ENCODE measurements around the gene SLC8A2.

The SLC8A2 gene

DNA sequence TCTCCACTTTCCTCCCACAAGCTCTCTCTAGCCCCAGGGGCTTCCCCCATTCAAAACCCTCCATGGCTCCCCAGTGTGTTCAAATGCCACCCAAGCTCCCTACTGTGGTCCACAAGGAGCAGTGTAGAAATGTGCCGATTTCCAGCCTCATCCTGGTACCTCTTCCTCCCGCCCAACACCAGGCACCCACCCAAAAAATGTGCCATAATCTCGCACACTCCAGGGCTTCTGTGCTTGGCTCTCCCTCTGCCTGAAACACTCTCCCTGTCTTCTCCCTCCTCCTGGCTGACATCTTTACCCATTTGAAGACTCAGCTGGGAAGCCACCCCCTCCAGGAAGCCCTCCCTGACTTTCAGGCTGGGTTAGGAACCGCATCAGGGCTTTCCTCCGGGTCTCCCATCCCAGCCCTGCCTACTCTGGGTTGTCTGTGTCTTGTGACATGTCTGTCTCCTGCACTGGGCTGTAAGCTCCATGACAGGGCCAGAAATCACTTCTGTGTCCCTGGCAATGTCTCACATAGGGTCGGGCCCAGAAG, 35.7 kb downstream of the SLC8A2 start:
- Histone ChIP-seq H2BK12ac (ENCODE audit: low read length) (no peak overlapping the region), H3K27ac (replicated peaks; ENCODE audit: low read length) (no peak overlapping the region), H4K91ac (ENCODE audit: low read depth, low read length, poor library complexity) (no peak overlapping the region), H3K9ac (ENCODE audit: low read depth, low read length, poor library complexity) (no peak overlapping the region), H2BK5ac (ENCODE audit: low read length) (no peak overlapping the region), H4K8ac (ENCODE audit: low read depth, low read length) (no peak overlapping the region), H3K14ac (ENCODE audit: low read length) (no peak overlapping the region), H2AFZ (ENCODE audit: low read length) (no peak overlapping the region), H3K4me3 (ENCODE audit: low read length in 2 of 2) (no peak overlapping the region), H3K4me2 (ENCODE audit: insufficient read depth, low read length, poor library complexity, severe bottlenecking) (no peak overlapping the region), H3K4ac (ENCODE audit: low read length) (no peak overlapping the region), H2AK5ac (ENCODE audit: low read depth, low read length) (peak overlapping the region; percentile 1), H3K27me3 (ENCODE audit: control insufficient read depth in 3 of 3, insufficient read depth in 3 of 3, low read depth in 1 of 3, low read length in 3 of 3) (peaks cover 0 to 2% (median 2%) of the 10 kb centered on the region in 3 experiments), H3K9me3 (replicated peaks in 1 of 2; ENCODE audit: control insufficient read depth in 2 of 2, insufficient read depth in 1 of 2, low read depth in 1 of 2, low read length in 2 of 2) (no peaks in the 10 kb centered on the region), H3K4me1 (ENCODE audit: control insufficient read depth in 2 of 2, insufficient read depth in 1 of 2, low read depth in 1 of 2, low read length in 2 of 2) (peaks cover 0 to 2% of the 10 kb centered on the region in 2 donors), H3K18ac (ENCODE audit: low read length) (no peak overlapping the region), H2BK120ac (ENCODE audit: low read depth, low read length) (no peak overlapping the region), H3K79me1 (ENCODE audit: low read depth, low read length) (no peaks in the 10 kb centered on the region), H3K36me3 (replicated peaks in 1 of 2; ENCODE audit: control insufficient read depth in 2 of 2, insufficient read depth in 2 of 2, low read length in 2 of 2) (no peaks in the 10 kb centered on the region), H2BK15ac (ENCODE audit: low read length) (peak overlapping the region; percentile 27), H3K23ac (ENCODE audit: low read depth, low read length, poor library complexity) (no peak overlapping the region)
- no CpG with 5 or more reads among the region's 6 CpGs for WGBS, 2 donors (ENCODE audit: extremely low coverage in 2 of 2, insufficient read length in 2 of 2, insufficient replicate concordance in 1 of 2)
- DNase-seq (ENCODE audit: low spot score): no peak

DNA sequence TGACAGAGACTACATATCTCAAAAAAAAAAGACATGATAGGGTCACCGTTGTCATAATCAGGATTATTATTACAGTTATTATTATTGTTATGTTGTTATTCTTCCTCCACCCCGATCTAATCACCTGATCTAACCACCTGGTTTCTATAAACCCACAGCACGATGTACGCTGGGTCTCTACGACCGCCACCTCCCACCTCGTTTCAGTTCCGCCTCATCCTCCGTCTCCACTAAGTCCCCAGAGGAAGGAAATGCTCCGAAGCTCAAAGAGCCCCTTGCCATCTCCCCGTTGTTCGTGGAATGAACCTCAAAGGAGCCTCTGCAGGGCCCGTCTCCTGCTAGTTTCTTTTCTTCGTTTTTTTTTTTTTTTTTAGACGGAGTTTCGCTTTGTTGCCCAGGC, 36.5 kb downstream of the SLC8A2 start:
- Histone ChIP-seq H3K14ac (ENCODE audit: low read length) (no peak overlapping the region), H3K23ac (ENCODE audit: low read depth, low read length, poor library complexity) (no peak overlapping the region), H2BK15ac (ENCODE audit: low read length) (no peak overlapping the region), H3K9ac (ENCODE audit: low read depth, low read length, poor library complexity) (no peak overlapping the region), H3K9me3 (replicated peaks in 1 of 2; ENCODE audit: control insufficient read depth in 2 of 2, insufficient read depth in 1 of 2, low read depth in 1 of 2, low read length in 2 of 2) (no peaks in the 10 kb centered on the region), H3K27me3 (ENCODE audit: control insufficient read depth in 3 of 3, insufficient read depth in 3 of 3, low read depth in 1 of 3, low read length in 3 of 3) (peaks cover 0 to 9% (median 6%) of the 10 kb centered on the region in 3 experiments), H3K79me1 (ENCODE audit: low read depth, low read length) (no peaks in the 10 kb centered on the region), H3K4me3 (ENCODE audit: low read length in 2 of 2) (no peak overlapping the region), H3K18ac (ENCODE audit: low read length) (no peak overlapping the region), H2AK5ac (ENCODE audit: low read depth, low read length) (no peak overlapping the region), H3K4ac (ENCODE audit: low read length) (no peak overlapping the region), H3K4me2 (ENCODE audit: insufficient read depth, low read length, poor library complexity, severe bottlenecking) (no peak overlapping the region), H2BK120ac (ENCODE audit: low read depth, low read length) (no peak overlapping the region), H4K8ac (ENCODE audit: low read depth, low read length) (no peak overlapping the region), H4K91ac (ENCODE audit: low read depth, low read length, poor library complexity) (no peak overlapping the region), H3K4me1 (ENCODE audit: control insufficient read depth in 2 of 2, insufficient read depth in 1 of 2, low read depth in 1 of 2, low read length in 2 of 2) (peaks cover 0 to 3% of the 10 kb centered on the region in 2 donors), H2BK12ac (ENCODE audit: low read length) (no peak overlapping the region), H2BK5ac (ENCODE audit: low read length) (no peak overlapping the region), H3K27ac (replicated peaks; ENCODE audit: low read length) (no peak overlapping the region), H3K36me3 (replicated peaks in 1 of 2; ENCODE audit: control insufficient read depth in 2 of 2, insufficient read depth in 2 of 2, low read length in 2 of 2) (no peaks in the 10 kb centered on the region), H2AFZ (ENCODE audit: low read length) (no peak overlapping the region)
- WGBS, 2 donors (ENCODE audit: extremely low coverage in 2 of 2, insufficient read length in 2 of 2, insufficient replicate concordance in 1 of 2): no CpG with 5 or more reads among the region's 16 CpGs
- no peak for DNase-seq (ENCODE audit: low spot score)

DNA sequence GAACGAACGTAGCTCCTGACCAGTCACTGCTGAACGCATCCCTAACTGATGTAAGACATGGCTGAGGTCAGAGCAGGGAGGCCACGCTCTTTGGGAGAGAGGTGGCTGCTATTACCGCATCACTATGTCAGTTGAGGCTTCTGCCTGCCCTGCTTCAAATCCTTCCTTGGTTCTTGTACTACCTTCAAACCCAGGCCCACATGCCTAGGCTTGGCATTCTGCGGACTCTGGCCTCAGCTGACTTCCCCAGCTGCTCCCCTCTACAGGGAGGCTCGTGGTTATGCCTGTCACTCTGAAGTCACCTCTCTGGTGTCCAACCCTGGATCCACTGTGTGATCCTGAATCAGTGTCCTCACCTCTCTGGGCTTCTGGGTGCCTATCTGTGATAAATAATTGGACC, 37.6 kb downstream of the SLC8A2 start:
- Histone ChIP-seq H3K9ac (ENCODE audit: low read depth, low read length, poor library complexity) (no peak overlapping the region), H3K14ac (ENCODE audit: low read length) (no peak overlapping the region), H2BK120ac (ENCODE audit: low read depth, low read length) (no peak overlapping the region), H2AK5ac (ENCODE audit: low read depth, low read length) (no peak overlapping the region), H4K8ac (ENCODE audit: low read depth, low read length) (no peak overlapping the region), H3K4me3 (ENCODE audit: low read length in 2 of 2) (no peak overlapping the region), H2AFZ (ENCODE audit: low read length) (no peak overlapping the region), H2BK15ac (ENCODE audit: low read length) (no peak overlapping the region), H3K4me1 (ENCODE audit: control insufficient read depth in 2 of 2, insufficient read depth in 1 of 2, low read depth in 1 of 2, low read length in 2 of 2) (peaks cover 4 to 12% of the 10 kb centered on the region in 2 donors), H3K18ac (ENCODE audit: low read length) (no peak overlapping the region), H2BK12ac (ENCODE audit: low read length) (no peak overlapping the region), H3K9me3 (replicated peaks in 1 of 2; ENCODE audit: control insufficient read depth in 2 of 2, insufficient read depth in 1 of 2, low read depth in 1 of 2, low read length in 2 of 2) (no peaks in the 10 kb centered on the region), H3K27me3 (ENCODE audit: control insufficient read depth in 3 of 3, insufficient read depth in 3 of 3, low read depth in 1 of 3, low read length in 3 of 3) (peaks cover 3 to 21% (median 9%) of the 10 kb centered on the region in 3 experiments), H3K79me1 (ENCODE audit: low read depth, low read length) (no peaks in the 10 kb centered on the region), H4K91ac (ENCODE audit: low read depth, low read length, poor library complexity) (no peak overlapping the region), H3K4ac (ENCODE audit: low read length) (no peak overlapping the region), H3K27ac (replicated peaks; ENCODE audit: low read length) (no peak overlapping the region), H3K4me2 (ENCODE audit: insufficient read depth, low read length, poor library complexity, severe bottlenecking) (no peak overlapping the region), H2BK5ac (ENCODE audit: low read length) (no peak overlapping the region), H3K36me3 (replicated peaks in 1 of 2; ENCODE audit: control insufficient read depth in 2 of 2, insufficient read depth in 2 of 2, low read length in 2 of 2) (no peaks in the 10 kb centered on the region), H3K23ac (ENCODE audit: low read depth, low read length, poor library complexity) (no peak overlapping the region)
- no peak for DNase-seq (ENCODE audit: low spot score)
- no CpG with 5 or more reads among the region's 7 CpGs for WGBS, 2 donors (ENCODE audit: extremely low coverage in 2 of 2, insufficient read length in 2 of 2, insufficient replicate concordance in 1 of 2)

DNA sequence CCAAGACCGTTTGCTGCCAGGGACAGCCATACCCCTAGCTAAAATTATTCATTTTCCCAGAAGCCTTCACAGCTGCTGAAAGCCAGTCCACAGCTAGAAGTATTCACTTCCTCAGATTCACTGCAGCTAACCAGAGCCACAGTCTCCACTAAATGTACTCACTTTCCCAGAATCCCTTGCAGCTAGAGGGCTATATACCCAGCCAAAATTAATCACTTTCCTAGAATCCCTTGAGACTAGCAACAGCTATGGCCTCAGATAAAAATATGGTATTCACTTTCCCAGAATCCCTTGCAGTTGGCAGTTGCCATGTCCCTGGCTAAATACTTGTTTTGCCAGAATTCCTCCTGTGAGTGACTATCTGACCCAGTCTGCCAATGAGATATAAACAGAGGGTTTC, 38.6 kb downstream of the SLC8A2 start:
- no peak overlapping the region for H2BK15ac ChIP-seq (ENCODE audit: low read length)
- no peaks in the 10 kb centered on the region for H3K79me1 ChIP-seq (ENCODE audit: low read depth, low read length)
- no peak for DNase-seq (ENCODE audit: low spot score)
- H3K23ac ChIP-seq (ENCODE audit: low read depth, low read length, poor library complexity): no peak overlapping the region
- H3K14ac ChIP-seq (ENCODE audit: low read length): no peak overlapping the region
- no peak overlapping the region for H3K27ac ChIP-seq (replicated peaks; ENCODE audit: low read length)
- no peak overlapping the region for H4K8ac ChIP-seq (ENCODE audit: low read depth, low read length)
- no peak overlapping the region for H2BK5ac ChIP-seq (ENCODE audit: low read length)
- no peak overlapping the region for H3K4me2 ChIP-seq (ENCODE audit: insufficient read depth, low read length, poor library complexity, severe bottlenecking)
- no peak overlapping the region for H3K4ac ChIP-seq (ENCODE audit: low read length)
- no peaks in the 10 kb centered on the region for H3K36me3 ChIP-seq (replicated peaks in 1 of 2; ENCODE audit: control insufficient read depth in 2 of 2, insufficient read depth in 2 of 2, low read length in 2 of 2)
- H2AK5ac ChIP-seq (ENCODE audit: low read depth, low read length): no peak overlapping the region
- H3K9me3 ChIP-seq (replicated peaks in 1 of 2; ENCODE audit: control insufficient read depth in 2 of 2, insufficient read depth in 1 of 2, low read depth in 1 of 2, low read length in 2 of 2): no peaks in the 10 kb centered on the region
- H3K9ac ChIP-seq (ENCODE audit: low read depth, low read length, poor library complexity): no peak overlapping the region
- H3K18ac ChIP-seq (ENCODE audit: low read length): no peak overlapping the region
- H2AFZ ChIP-seq (ENCODE audit: low read length): no peak overlapping the region
- H3K4me3 ChIP-seq (ENCODE audit: low read length in 2 of 2): no peak overlapping the region
- H2BK120ac ChIP-seq (ENCODE audit: low read depth, low read length): no peak overlapping the region
- H3K4me1 ChIP-seq (ENCODE audit: control insufficient read depth in 2 of 2, insufficient read depth in 1 of 2, low read depth in 1 of 2, low read length in 2 of 2): peaks cover 9 to 16% of the 10 kb centered on the region in 2 donors
- H2BK12ac ChIP-seq (ENCODE audit: low read length): no peak overlapping the region
- peaks cover 5 to 27% (median 9%) of the 10 kb centered on the region in 3 experiments for H3K27me3 ChIP-seq (ENCODE audit: control insufficient read depth in 3 of 3, insufficient read depth in 3 of 3, low read depth in 1 of 3, low read length in 3 of 3)
- WGBS, 2 donors (ENCODE audit: extremely low coverage in 2 of 2, insufficient read length in 2 of 2, insufficient replicate concordance in 1 of 2): no CpG with 5 or more reads among the region's 1 CpG
- no peak overlapping the region for H4K91ac ChIP-seq (ENCODE audit: low read depth, low read length, poor library complexity)

Measured in neuronal stem cell (in vitro differentiated cells).